ENCODE measurements around the gene MIF4GD.

MIF4GD gene

DNA sequence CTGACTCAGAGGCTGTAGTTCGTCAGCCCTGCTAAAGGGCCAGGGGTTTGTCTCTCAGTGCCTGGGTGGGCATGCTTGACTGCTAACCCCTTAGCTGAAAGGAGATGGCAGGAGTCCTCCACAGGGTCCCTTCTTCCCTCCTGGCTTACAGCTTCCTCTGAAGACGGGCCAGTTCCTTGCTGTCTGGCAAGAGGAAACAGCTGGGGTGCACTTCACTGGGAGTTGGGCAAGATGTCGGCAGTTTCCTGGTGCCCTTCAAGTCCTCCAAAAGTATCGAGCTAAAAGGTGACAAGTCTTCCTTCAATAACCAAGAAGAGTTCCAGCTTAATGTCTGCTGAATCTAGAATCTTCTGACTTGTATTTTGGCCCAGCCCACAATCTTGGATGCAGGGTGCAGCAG lies 42.2 kb downstream of the MIF4GD start:
- H2AFZ ChIP-seq (ENCODE audit: low read length) = no peak overlapping the region
- no peaks in the 10 kb centered on the region for H3K4me1 ChIP-seq (ENCODE audit: low read length)
- H3K4me2 ChIP-seq (ENCODE audit: low read depth, low read length) = no peak overlapping the region
- H4K20me1 ChIP-seq (ENCODE audit: insufficient read depth, low read length) = no peaks in the 10 kb centered on the region
- H3K27ac ChIP-seq (ENCODE audit: low read length) = no peak overlapping the region
- H3K9me2 ChIP-seq (replicated peaks; ENCODE audit: insufficient read depth, low read length) = no peaks in the 10 kb centered on the region
- H3K9ac ChIP-seq (ENCODE audit: low read length) = no peak overlapping the region
- TF ChIP-seq EZH2phosphoT487 (IDR thresholded peaks at IDR 0.05; ENCODE audit: low read length) (no peak), EZH2 (optimal IDR thresholded peaks at IDR 0.05; ENCODE audit: low read depth, low read length) (no peak)
- TF ChIP-seq, protein P1, sequence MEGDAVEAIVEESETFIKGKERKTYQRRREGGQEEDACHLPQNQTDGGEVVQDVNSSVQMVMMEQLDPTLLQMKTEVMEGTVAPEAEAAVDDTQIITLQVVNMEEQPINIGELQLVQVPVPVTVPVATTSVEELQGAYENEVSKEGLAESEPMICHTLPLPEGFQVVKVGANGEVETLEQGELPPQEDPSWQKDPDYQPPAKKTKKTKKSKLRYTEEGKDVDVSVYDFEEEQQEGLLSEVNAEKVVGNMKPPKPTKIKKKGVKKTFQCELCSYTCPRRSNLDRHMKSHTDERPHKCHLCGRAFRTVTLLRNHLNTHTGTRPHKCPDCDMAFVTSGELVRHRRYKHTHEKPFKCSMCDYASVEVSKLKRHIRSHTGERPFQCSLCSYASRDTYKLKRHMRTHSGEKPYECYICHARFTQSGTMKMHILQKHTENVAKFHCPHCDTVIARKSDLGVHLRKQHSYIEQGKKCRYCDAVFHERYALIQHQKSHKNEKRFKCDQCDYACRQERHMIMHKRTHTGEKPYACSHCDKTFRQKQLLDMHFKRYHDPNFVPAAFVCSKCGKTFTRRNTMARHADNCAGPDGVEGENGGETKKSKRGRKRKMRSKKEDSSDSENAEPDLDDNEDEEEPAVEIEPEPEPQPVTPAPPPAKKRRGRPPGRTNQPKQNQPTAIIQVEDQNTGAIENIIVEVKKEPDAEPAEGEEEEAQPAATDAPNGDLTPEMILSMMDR (IDR thresholded peaks at IDR 0.05; ENCODE audit: low read length) = no peak
- H3K4me3 ChIP-seq (ENCODE audit: low read length) = no peak overlapping the region
- H3F3A ChIP-seq (ENCODE audit: insufficient read depth, low read length) = no peaks in the 10 kb centered on the region
- peaks cover 11% of the 10 kb centered on the region for H3K36me3 ChIP-seq (replicated peaks; ENCODE audit: insufficient read depth, low read length)
- no peak for DNase-seq
- no peaks in the 10 kb centered on the region for H3K27me3 ChIP-seq (replicated peaks; ENCODE audit: insufficient read depth, low read length)
- H3K79me2 ChIP-seq (ENCODE audit: low read length) = no peaks in the 10 kb centered on the region; the same call in 1 of the 2 replicates
- H3K9me3 ChIP-seq (replicated peaks; ENCODE audit: insufficient read depth, low read length) = no peaks in the 10 kb centered on the region

DNA sequence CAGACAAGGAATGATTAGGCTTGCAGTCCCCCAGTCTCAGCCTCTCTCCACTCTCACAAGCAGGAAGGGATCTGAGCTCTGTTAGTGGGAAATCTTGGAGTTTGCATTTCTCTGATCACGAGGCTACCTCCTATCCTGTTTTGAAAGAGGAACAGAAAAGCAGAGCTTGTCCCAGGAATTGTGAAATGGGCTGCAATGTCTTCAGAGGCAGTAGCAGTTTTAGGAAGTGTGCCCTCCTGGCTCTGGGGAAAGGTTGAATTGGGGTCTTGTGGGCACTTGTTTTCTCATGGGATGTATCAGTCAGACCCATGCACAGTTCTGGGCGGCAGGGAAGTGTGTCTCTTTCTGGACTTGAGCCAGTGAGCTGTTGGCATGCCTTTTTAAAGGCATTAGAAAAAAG lies 42.7 kb downstream of the MIF4GD start:
- H3K9me3 ChIP-seq (replicated peaks; ENCODE audit: insufficient read depth, low read length) = no peaks in the 10 kb centered on the region
- H3K4me3 ChIP-seq (ENCODE audit: low read length) = no peak overlapping the region
- H3K27ac ChIP-seq (ENCODE audit: low read length) = no peak overlapping the region
- peaks cover 11% of the 10 kb centered on the region for H3K36me3 ChIP-seq (replicated peaks; ENCODE audit: insufficient read depth, low read length)
- no peaks in the 10 kb centered on the region for H3K4me1 ChIP-seq (ENCODE audit: low read length)
- H3K27me3 ChIP-seq (replicated peaks; ENCODE audit: insufficient read depth, low read length) = no peaks in the 10 kb centered on the region
- no peak overlapping the region for H3K9ac ChIP-seq (ENCODE audit: low read length)
- no peaks in the 10 kb centered on the region for H4K20me1 ChIP-seq (ENCODE audit: insufficient read depth, low read length)
- H3K79me2 ChIP-seq (ENCODE audit: low read length) = no peaks in the 10 kb centered on the region; the same call in 1 of the 2 replicates
- TF ChIP-seq EZH2phosphoT487 (IDR thresholded peaks at IDR 0.05; ENCODE audit: low read length) (no peak), EZH2 (optimal IDR thresholded peaks at IDR 0.05; ENCODE audit: low read depth, low read length) (no peak)
- TF ChIP-seq, protein P1 (IDR thresholded peaks at IDR 0.05; ENCODE audit: low read length) = no peak
- H3K9me2 ChIP-seq (replicated peaks; ENCODE audit: insufficient read depth, low read length) = no peaks in the 10 kb centered on the region
- H3F3A ChIP-seq (ENCODE audit: insufficient read depth, low read length) = no peaks in the 10 kb centered on the region
- H3K4me2 ChIP-seq (ENCODE audit: low read depth, low read length) = no peak overlapping the region
- DNase-seq = no peak
- H2AFZ ChIP-seq (ENCODE audit: low read length) = no peak overlapping the region

DNA sequence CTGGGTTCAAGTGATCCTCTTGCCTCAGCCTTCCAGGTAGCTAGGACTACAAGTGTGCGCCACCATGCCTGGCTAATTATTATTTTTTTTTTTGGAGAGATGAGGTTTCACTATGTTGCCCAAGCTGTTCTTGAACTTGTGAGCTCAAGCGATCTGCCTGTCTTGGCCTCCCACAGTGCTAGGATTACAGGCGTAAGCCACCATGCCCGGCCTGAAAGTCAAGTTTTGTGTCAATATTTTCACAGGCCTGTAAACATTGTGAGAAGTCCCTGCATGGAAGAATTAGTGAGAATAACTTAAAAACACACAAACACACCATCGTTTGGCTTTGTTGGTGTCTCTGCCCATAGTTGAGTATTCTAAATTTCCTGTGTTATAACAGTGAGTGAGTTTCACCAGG lies 43.3 kb downstream of the MIF4GD start:
- H3K27ac ChIP-seq (ENCODE audit: low read length) = no peak overlapping the region
- H3K36me3 ChIP-seq (replicated peaks; ENCODE audit: insufficient read depth, low read length) = peaks cover 8% of the 10 kb centered on the region
- H2AFZ ChIP-seq (ENCODE audit: low read length) = no peak overlapping the region
- no peak overlapping the region for H3K9ac ChIP-seq (ENCODE audit: low read length)
- H3K4me1 ChIP-seq (ENCODE audit: low read length) = no peaks in the 10 kb centered on the region
- no peak overlapping the region for H3K4me3 ChIP-seq (ENCODE audit: low read length)
- no peak overlapping the region for H3K4me2 ChIP-seq (ENCODE audit: low read depth, low read length)
- H3K27me3 ChIP-seq (replicated peaks; ENCODE audit: insufficient read depth, low read length) = no peaks in the 10 kb centered on the region
- TF ChIP-seq EZH2 (optimal IDR thresholded peaks at IDR 0.05; ENCODE audit: low read depth, low read length) (no peak), EZH2phosphoT487 (IDR thresholded peaks at IDR 0.05; ENCODE audit: low read length) (no peak)
- TF ChIP-seq, protein P1 (IDR thresholded peaks at IDR 0.05; ENCODE audit: low read length) = no peak
- no peaks in the 10 kb centered on the region for H3F3A ChIP-seq (ENCODE audit: insufficient read depth, low read length)
- no peaks in the 10 kb centered on the region for H3K9me3 ChIP-seq (replicated peaks; ENCODE audit: insufficient read depth, low read length)
- H4K20me1 ChIP-seq (ENCODE audit: insufficient read depth, low read length) = no peaks in the 10 kb centered on the region
- H3K79me2 ChIP-seq (ENCODE audit: low read length) = no peaks in the 10 kb centered on the region; the same call in 1 of the 2 replicates
- H3K9me2 ChIP-seq (replicated peaks; ENCODE audit: insufficient read depth, low read length) = no peaks in the 10 kb centered on the region
- DNase-seq = no peak

All from MM.1S (cell line).